PC-9 (cell line): ENCODE data around the gene BTBD1. TPM values are rescaled to one million over a fixed set of nuclear protein-coding genes. Genes with fewer than 3 reads are reported as not detected.
"Not testable (repeated sequence)": the region's sequence is repeated elsewhere in the genome, so short reads cannot be mapped to it uniquely, and the experiment has no call there.

Source experiments
- BruUV-seq: library from RNA; stranded (reverse); fragments of 400-500 nt; replicated peaks from 2 replicates; lab custom pipeline; 2021; lab: Mats Ljungman, UMichigan
- CTCF ChIA-PET: fragments of 300-600 bp; sonication (Branson Sonifier 250); formaldehyde crosslinking; loops from one replicate; lab custom pipeline; 2022; ENCODE audit warnings: antibody characterized with exemption; lab: Charles Lee
- POLR2A ChIA-PET: fragments of 300-600 bp; sonication (Branson Sonifier 250); formaldehyde crosslinking; loops from one replicate; lab custom pipeline; 2022; ENCODE audit warnings: antibody characterized with exemption; ENCODE audit not compliant: unreplicated experiment; lab: Charles Lee
- DNase-seq, 2 experiments: peaks; one replicate each; pipeline versions ENCODE4 v3.0.0 to v3.0.0-alpha.2; 2015 to 2022; ENCODE audit warnings: mixed read lengths in 1 of 2
- H2AFZ ChIP-seq: fragments of 200-600 bp; sonication (generic); 2 replicates; pipeline ENCODE4 v1.8.1; 2017; ENCODE audit warnings: antibody characterized with exemption
- H3F3A ChIP-seq: fragments of 200-600 bp; sonication (generic); 2 replicates; pipeline ENCODE4 v1.8.1; 2017; ENCODE audit warnings: antibody characterized with exemption, mild to moderate bottlenecking, low read depth; ENCODE audit not compliant: insufficient read depth
- H3K27ac ChIP-seq: fragments of 200-600 bp; sonication (generic); 2 replicates; pipeline ENCODE4 v1.6.1; 2016; ENCODE audit warnings: mixed run types
- H3K27me3 ChIP-seq: fragments of 200-600 bp; sonication (generic); 2 replicates; pipeline ENCODE4 v1.6.1; 2016; ENCODE audit warnings: low read depth, mixed run types; ENCODE audit not compliant: insufficient read depth
- H3K36me3 ChIP-seq: fragments of 200-600 bp; sonication (generic); 2 replicates; pipeline ENCODE4 v1.6.1; 2016; ENCODE audit warnings: low read depth, mixed run types
- H3K4me1 ChIP-seq: fragments of 200-600 bp; sonication (generic); replicated peaks from 2 replicates; pipeline ENCODE4 v1.6.1; 2016; ENCODE audit warnings: mixed run types; ENCODE audit not compliant: insufficient read depth
- H3K4me2 ChIP-seq: fragments of 200-600 bp; sonication (generic); 2 replicates; pipeline ENCODE4 v1.6.1; 2017; ENCODE audit warnings: mixed run types
- H3K4me3 ChIP-seq: fragments of 200-600 bp; sonication (generic); 2 replicates; pipeline ENCODE4 v1.6.1; 2016; ENCODE audit warnings: mixed run types
- H3K79me2 ChIP-seq: fragments of 200-600 bp; sonication (generic); 2 replicates; pipeline ENCODE4 v1.6.1; 2017; ENCODE audit warnings: low read depth, mixed run types
- H3K9me2 ChIP-seq: fragments of 200-600 bp; sonication (generic); 2 replicates; pipeline ENCODE4 v1.8.1; 2017; ENCODE audit warnings: mild to moderate bottlenecking; ENCODE audit not compliant: insufficient read depth
- H3K9me3 ChIP-seq: fragments of 200-600 bp; sonication (generic); 2 replicates; pipeline ENCODE4 v1.8.1; 2016; ENCODE audit warnings: low read depth; ENCODE audit not compliant: insufficient read depth
- H4K20me1 ChIP-seq: fragments of 200-600 bp; sonication (generic); 2 replicates; pipeline ENCODE4 v1.8.1; 2017; ENCODE audit not compliant: insufficient read depth
- CTCF ChIP-seq: fragments of 200-600 bp; sonication (generic); conservative IDR thresholded peaks from 2 replicates; pipeline ENCODE4 v1.6.1; 2017; ENCODE audit warnings: mixed run types, antibody characterized with exemption, mild to moderate bottlenecking, moderate library complexity
- EZH2 ChIP-seq: fragments of 200-600 bp; sonication (generic); IDR thresholded peaks from 2 replicates; pipeline ENCODE4 v1.8.0; 2017; ENCODE audit warnings: antibody characterized with exemption, low read depth
- intact Hi-C: fragments of 100-400 bp; cut with micrococcal nuclease; formaldehyde crosslinking; loops from one replicate; pipeline ENCODE4 v1.10.0; 2022; ENCODE audit not compliant: unreplicated experiment
- total RNA-seq: library from RNA; stranded (reverse); gene quantifications from 2 replicates; pipeline ENCODE4 v1.2.3, GENCODE V29; 2021

The BTBD1 gene
- total RNA-seq, 1 experiment from 2014 or later: 28.2 TPM

GRCh38 chr15:83039206-83039605, 27.8 kb downstream of the BTBD1 start:
- Histone ChIP-seq H3K79me2 (peaks cover 77% of the 10 kb centered on the region), H3K4me1 (no peaks in the 10 kb centered on the region), H3K27me3 (no peaks in the 10 kb centered on the region), H3K9me3 (no peaks in the 10 kb centered on the region), H3K4me2 (no peak overlapping the region), H4K20me1 (peaks cover 37% of the 10 kb centered on the region), H3F3A (peaks cover 6% of the 10 kb centered on the region; the same call in 1 of the 2 replicates), H3K27ac (no peak overlapping the region), H3K36me3 (peaks cover 27% of the 10 kb centered on the region), H2AFZ (no peak overlapping the region), H3K4me3 (no peak overlapping the region), H3K9me2 (no peaks in the 10 kb centered on the region)
- CTCF ChIA-PET: no interaction called here
- TF ChIP-seq EZH2 (no peak), CTCF (no peak)
- DNase-seq: no peak
- POLR2A ChIA-PET: no interaction called here
- no TSS peak for BruUV-seq
- intact Hi-C loops: no loop called here

- Histone ChIP-seq H3K79me2 (peaks cover 84% of the 10 kb centered on the region), H3F3A (peaks cover 6% of the 10 kb centered on the region; the same call in 1 of the 2 replicates), H3K4me2 (no peak overlapping the region), H3K36me3 (peaks cover 23% of the 10 kb centered on the region), H3K4me1 (no peaks in the 10 kb centered on the region), H2AFZ (no peak overlapping the region), H3K27me3 (no peaks in the 10 kb centered on the region), H4K20me1 (peaks cover 45% of the 10 kb centered on the region), H3K9me3 (no peaks in the 10 kb centered on the region), H3K27ac (no peak overlapping the region), H3K4me3 (no peak overlapping the region), H3K9me2 (no peaks in the 10 kb centered on the region)
- CTCF ChIA-PET: no interaction called here
- no peak for DNase-seq
- no TSS peak for BruUV-seq
- intact Hi-C loops: no loop called here
- no peak for TF ChIP-seq CTCF
- no peak for TF ChIP-seq EZH2
- POLR2A ChIA-PET: no interaction called here
Observed at GRCh38 chr15:83036253-83036652, 30.8 kb downstream of the BTBD1 start.

GRCh38 chr15:83031234-83031633, 35.8 kb downstream of the BTBD1 start:
- H3K27me3 ChIP-seq, CTCF ChIA-PET, H3K4me1 ChIP-seq, POLR2A ChIA-PET, H3K4me2 ChIP-seq, intact Hi-C loops, H3K4me3 ChIP-seq, H3K9me3 ChIP-seq, H2AFZ ChIP-seq, H3K9me2 ChIP-seq, BruUV-seq, H3K27ac ChIP-seq, DNase-seq: not testable (repeated sequence)
- peaks cover 48% of the 10 kb centered on the region for H3K79me2 ChIP-seq
- H3F3A ChIP-seq: peaks cover 10% of the 10 kb centered on the region
- H4K20me1 ChIP-seq: peaks cover 45% of the 10 kb centered on the region
- H3K36me3 ChIP-seq: peaks cover 33% of the 10 kb centered on the region; the same call in 1 of the 2 replicates

GRCh38 chr15:83030021-83030420, 37.0 kb downstream of the BTBD1 start:
- peaks cover 33% of the 10 kb centered on the region; the same call in 1 of the 2 replicates for H3K36me3 ChIP-seq
- H2AFZ ChIP-seq: no peak overlapping the region
- H3K27me3 ChIP-seq: no peaks in the 10 kb centered on the region
- H3K79me2 ChIP-seq: peaks cover 36% of the 10 kb centered on the region
- no TSS peak for BruUV-seq
- peaks cover 36% of the 10 kb centered on the region for H4K20me1 ChIP-seq
- no peak for DNase-seq
- peaks cover 5% of the 10 kb centered on the region; the same call in 1 of the 2 replicates for H3F3A ChIP-seq
- H3K9me3 ChIP-seq: no peaks in the 10 kb centered on the region
- ChIA-PET CTCF (no interaction called here), POLR2A (no interaction called here)
- TF ChIP-seq CTCF (no peak), EZH2 (no peak)
- no peaks in the 10 kb centered on the region for H3K9me2 ChIP-seq
- H3K4me1 ChIP-seq: no peaks in the 10 kb centered on the region
- no peak overlapping the region for H3K4me3 ChIP-seq
- intact Hi-C loops: no loop called here
- no peak overlapping the region for H3K27ac ChIP-seq
- H3K4me2 ChIP-seq: no peak overlapping the region
